H54 (cell line): Measurements from ENCODE around the gene EPHB1.
"Not testable (repeated sequence)": the region's sequence is repeated elsewhere in the genome, so short reads cannot be mapped to it uniquely, and the experiment has no call there.

ENCODE experiments used
- DNase-seq: peaks from one replicate; pipeline ENCODE4 v3.0.0; 2011; ENCODE audit warnings: low spot score, mixed read lengths; ENCODE audit not compliant: insufficient read length
- FAIRE-seq: peaks from 3 replicates; lab custom pipeline; 2011; peaks lifted over from hg19 to GRCh38; lab: Jason Lieb, UNC
- POLR2A ChIP-seq: IDR thresholded peaks from 2 replicates; pipeline ENCODE4 v1.6.1; 2011; ENCODE audit warnings: low read depth, mild to moderate bottlenecking, low read length

EPHB1 gene

GRCh38 chr3:134765468-134765867, 29.6 kb upstream of the EPHB1 start:
- FAIRE-seq, result no peak
- TF ChIP-seq POLR2A, result no peak

GRCh38 chr3:134766290-134766689, 28.8 kb upstream of the EPHB1 start:
- DNase-seq, result no peak
- FAIRE-seq, result no peak
- TF ChIP-seq POLR2A, result no peak

More at GRCh38 chr3:134765468-134765867, 29.6 kb upstream of the EPHB1 start:
- no peak for DNase-seq

- FAIRE-seq, result no peak
- no peak for DNase-seq
- TF ChIP-seq POLR2A, result no peak
Observed at GRCh38 chr3:134768116-134768515, 26.9 kb upstream of the EPHB1 start.

- TF ChIP-seq POLR2A, result no peak
- DNase-seq, result no peak
- FAIRE-seq, result no peak
Observed at GRCh38 chr3:134768837-134769236, 26.2 kb upstream of the EPHB1 start.

GRCh38 chr3:134769287-134769868, 25.7 kb upstream of the EPHB1 start:
- no peak for FAIRE-seq
- no peak for DNase-seq
- no peak for TF ChIP-seq POLR2A

GRCh38 chr3:134772011-134772410, 23.0 kb upstream of the EPHB1 start:
- no peak for TF ChIP-seq POLR2A
- no peak for DNase-seq
- no peak for FAIRE-seq

GRCh38 chr3:134772591-134772990, 22.5 kb upstream of the EPHB1 start:
- FAIRE-seq (no peak), DNase-seq (no peak)
- no peak for TF ChIP-seq POLR2A

- FAIRE-seq, result no peak
- no peak for TF ChIP-seq POLR2A
- DNase-seq, result no peak
Observed at GRCh38 chr3:134775831-134776230, 19.2 kb upstream of the EPHB1 start.

- DNase-seq, result no peak
- FAIRE-seq, result no peak
- TF ChIP-seq POLR2A, result no peak
Observed at GRCh38 chr3:134776518-134776917, 18.5 kb upstream of the EPHB1 start.

GRCh38 chr3:134777341-134777740, 17.7 kb upstream of the EPHB1 start:
- no peak for TF ChIP-seq POLR2A
- no peak for FAIRE-seq
- no peak for DNase-seq

- DNase-seq, FAIRE-seq: not testable (repeated sequence)
Observed at GRCh38 chr3:134788283-134788682, 6.8 kb upstream of the EPHB1 start.

GRCh38 chr3:134790065-134790464, 5.0 kb upstream of the EPHB1 start:
- FAIRE-seq, result no peak
- DNase-seq, result no peak
- TF ChIP-seq POLR2A, result no peak

GRCh38 chr3:134791992-134792391, 3.1 kb upstream of the EPHB1 start:
- no peak for TF ChIP-seq POLR2A
- DNase-seq, result no peak
- no peak for FAIRE-seq

GRCh38 chr3:134792700-134793099, 2.4 kb upstream of the EPHB1 start:
- TF ChIP-seq POLR2A, result no peak
- DNase-seq, result no peak
- FAIRE-seq, result no peak

- DNase-seq (no peak), FAIRE-seq (no peak)
- no peak for TF ChIP-seq POLR2A
Observed at GRCh38 chr3:134793562-134793961, 1.5 kb upstream of the EPHB1 start.
